Osteocyte (in vitro differentiated cells): ENCODE results near the gene GREB1. TPM values are rescaled to one million over a fixed set of nuclear protein-coding genes. Genes with fewer than 3 reads are reported as not detected.

Source experiments
- DNase-seq: peaks from one replicate; pipeline ENCODE4 v3.0.0; 2021; ENCODE audit warnings: mixed read lengths; ENCODE audit not compliant: unreplicated experiment; ENCODE audit errors: extremely low spot score
- H3K27ac Mint-ChIP-seq: one replicate; pipeline ENCODE4 v1.8.0; 2021; ENCODE audit warnings: mild to moderate bottlenecking, mixed read lengths; ENCODE audit not compliant: unreplicated experiment
- H3K27me3 Mint-ChIP-seq: one replicate; pipeline ENCODE4 v1.8.0; 2021; ENCODE audit warnings: mixed read lengths; ENCODE audit not compliant: unreplicated experiment
- H3K36me3 Mint-ChIP-seq: one replicate; pipeline ENCODE4 v1.8.0; 2021; ENCODE audit warnings: mixed read lengths; ENCODE audit not compliant: unreplicated experiment
- H3K4me1 Mint-ChIP-seq: one replicate; pipeline ENCODE4 v1.8.0; 2021; ENCODE audit warnings: mixed read lengths; ENCODE audit not compliant: unreplicated experiment
- H3K4me3 Mint-ChIP-seq: one replicate; pipeline ENCODE4 v1.8.0; 2021; ENCODE audit warnings: mild to moderate bottlenecking, moderate library complexity, mixed read lengths; ENCODE audit not compliant: unreplicated experiment
- H3K9me3 Mint-ChIP-seq: one replicate; pipeline ENCODE4 v1.8.0; 2021; ENCODE audit warnings: mixed read lengths; ENCODE audit not compliant: unreplicated experiment
- CTCF ChIP-seq: fragments of 200-600 bp; sonication (generic); IDR thresholded peaks from 2 replicates; pipeline ENCODE4 v1.5.0; 2021; ENCODE audit warnings: antibody characterized with exemption, mild to moderate bottlenecking, moderate library complexity
- total RNA-seq: library from RNA; stranded (reverse); gene quantifications from 2 replicates; pipeline ENCODE4 v1.2.1, GENCODE V29; 2021

GREB1 gene
- total RNA-seq, 1 donor from 2014 or later = 0.54 TPM

GRCh38 chr2:11652553-11652952 lies 118.7 kb downstream of the GREB1 start:
- H3K9me3 Mint-ChIP-seq = no peaks in the 10 kb centered on the region
- DNase-seq = no peak
- no peak overlapping the region for H3K4me3 Mint-ChIP-seq
- no peak for TF ChIP-seq CTCF
- H3K36me3 Mint-ChIP-seq = no peaks in the 10 kb centered on the region
- no peaks in the 10 kb centered on the region for H3K4me1 Mint-ChIP-seq
- H3K27me3 Mint-ChIP-seq = peaks cover 46% of the 10 kb centered on the region
- H3K27ac Mint-ChIP-seq = no peak overlapping the region

- Mint-ChIP-seq H3K4me1 (no peaks in the 10 kb centered on the region), H3K27ac (no peak overlapping the region), H3K27me3 (peaks cover 54% of the 10 kb centered on the region), H3K36me3 (no peaks in the 10 kb centered on the region), H3K4me3 (no peak overlapping the region), H3K9me3 (no peaks in the 10 kb centered on the region)
- no peak for DNase-seq
- no peak for TF ChIP-seq CTCF
Observed at GRCh38 chr2:11655495-11655894, 121.7 kb downstream of the GREB1 start.

- H3K27ac Mint-ChIP-seq = no peak overlapping the region
- no peak overlapping the region for H3K4me3 Mint-ChIP-seq
- H3K36me3 Mint-ChIP-seq = no peaks in the 10 kb centered on the region
- no peaks in the 10 kb centered on the region for H3K9me3 Mint-ChIP-seq
- no peak for TF ChIP-seq CTCF
- peaks cover 55% of the 10 kb centered on the region for H3K27me3 Mint-ChIP-seq
- H3K4me1 Mint-ChIP-seq = no peaks in the 10 kb centered on the region
- DNase-seq = no peak
Observed at GRCh38 chr2:11656252-11656651, 122.4 kb downstream of the GREB1 start.

- H3K4me3 Mint-ChIP-seq = no peak overlapping the region
- no peaks in the 10 kb centered on the region for H3K4me1 Mint-ChIP-seq
- H3K36me3 Mint-ChIP-seq = no peaks in the 10 kb centered on the region
- H3K27ac Mint-ChIP-seq = no peak overlapping the region
- H3K9me3 Mint-ChIP-seq = no peaks in the 10 kb centered on the region
- no peak for DNase-seq
- H3K27me3 Mint-ChIP-seq = peaks cover 55% of the 10 kb centered on the region
- no peak for TF ChIP-seq CTCF
Observed at GRCh38 chr2:11656671-11657101, 122.8 kb downstream of the GREB1 start.

- H3K36me3 Mint-ChIP-seq = peaks cover 4% of the 10 kb centered on the region
- no peak overlapping the region for H3K4me3 Mint-ChIP-seq
- no peak for DNase-seq
- no peak overlapping the region for H3K27ac Mint-ChIP-seq
- H3K4me1 Mint-ChIP-seq = no peaks in the 10 kb centered on the region
- TF ChIP-seq CTCF = no peak
- peaks cover 4% of the 10 kb centered on the region for H3K9me3 Mint-ChIP-seq
- peaks cover 58% of the 10 kb centered on the region for H3K27me3 Mint-ChIP-seq
Observed at GRCh38 chr2:11657195-11657594, 123.3 kb downstream of the GREB1 start.
